Endothelial cell of umbilical vein (primary cell): ENCODE measurements around the gene PNCK. TPM values are rescaled to one million over a fixed set of nuclear protein-coding genes. Genes with fewer than 3 reads are reported as not detected.

Experiments
- BruUV-seq: library from RNA; stranded (reverse); fragments of 400-500 nt; replicated peaks from 2 replicates; lab custom pipeline; 2021; lab: Mats Ljungman, UMichigan
- CTCF ChIA-PET: fragments of 300-600, 350-600 bp; sonication (Branson Sonifier 250); formaldehyde crosslinking; loops from one replicate; lab custom pipeline; 2021; ENCODE audit warnings: antibody characterized with exemption, inconsistent platforms; lab: Charles Lee
- POLR2A ChIA-PET: fragments of 300-600, 350-600 bp; sonication (Branson Sonifier 250); formaldehyde crosslinking; loops from one replicate; lab custom pipeline; 2021; ENCODE audit warnings: antibody characterized with exemption, inconsistent platforms; lab: Charles Lee
- DNase-seq: peaks from one replicate; pipeline ENCODE4 v3.0.0-alpha.2; 2011; ENCODE audit warnings: low read depth, low spot score
- FAIRE-seq: peaks from 2 replicates; lab custom pipeline; 2011; peaks lifted over from hg19 to GRCh38; lab: Jason Lieb, UNC
- H2AFZ ChIP-seq: 2 replicates; pipeline ENCODE4 v1.6.0; 2012; ENCODE audit warnings: low read depth, low read length, control low read depth, inconsistent platforms
- H3K27ac ChIP-seq: 2 replicates; pipeline ENCODE4 v1.5.1; 2011; ENCODE audit warnings: low read depth, mild to moderate bottlenecking, control low read depth, low read length, moderate library complexity; ENCODE audit not compliant: insufficient read depth
- H3K27me3 ChIP-seq, 2 experiments: 2 replicates each; pipeline versions ENCODE4 v1.6.0 to v1.6.1; 2011; ENCODE audit warnings: low read length in 2 of 2, mixed read lengths in 1 of 2; ENCODE audit not compliant: control insufficient read depth in 2 of 2, insufficient read depth in 2 of 2
- H3K36me3 ChIP-seq, 2 experiments: 2 replicates in 1 of 2; 3 replicates in 1 of 2; pipeline ENCODE4 v1.5.1; 2011; ENCODE audit warnings: low read length in 2 of 2, mild to moderate bottlenecking in 1 of 2, moderate library complexity in 1 of 2; ENCODE audit not compliant: control insufficient read depth in 2 of 2, insufficient read depth in 2 of 2; ENCODE audit errors: extremely low read depth in 1 of 2
- H3K4me1 ChIP-seq: 3 replicates; pipeline ENCODE4 v1.5.1; 2011; ENCODE audit warnings: mild to moderate bottlenecking, low read length; ENCODE audit not compliant: control insufficient read depth, insufficient read depth; ENCODE audit errors: extremely low read depth
- H3K4me2 ChIP-seq: 2 replicates; pipeline ENCODE4 v1.6.1; 2011; ENCODE audit warnings: low read length, control low read depth, mixed read lengths; ENCODE audit not compliant: insufficient read depth
- H3K4me3 ChIP-seq, 3 experiments: fragments of 200-600 bp in 1 of 3; sonication (generic), shearing (Covaris generic) in 1 of 3; replicated peaks in 1 of 3; 2 replicates each; pipeline ENCODE4 v1.5.1; 2011 to 2016; ENCODE audit warnings: control low read depth in 3 of 3, low read length in 3 of 3, mild to moderate bottlenecking in 2 of 3, inconsistent platforms in 1 of 3, low read depth in 1 of 3, moderate library complexity in 1 of 3; ENCODE audit not compliant: insufficient read depth in 1 of 3
- H3K79me2 ChIP-seq: 2 replicates; pipeline ENCODE4 v1.6.0; 2012; ENCODE audit warnings: low read length, inconsistent platforms; ENCODE audit not compliant: control insufficient read depth, insufficient read depth
- H3K9ac ChIP-seq: replicated peaks from 2 replicates; pipeline ENCODE3; 2011; ENCODE audit warnings: low read length, control low read depth; ENCODE audit not compliant: insufficient read depth; ENCODE audit errors: extremely low read depth
- H3K9me1 ChIP-seq: replicated peaks from 3 replicates; pipeline ENCODE4 v1.6.0; 2011; ENCODE audit warnings: mild to moderate bottlenecking, low read length; ENCODE audit not compliant: control insufficient read depth, insufficient read depth; ENCODE audit errors: extremely low read depth
- H3K9me3 ChIP-seq: replicated peaks from 2 replicates; pipeline ENCODE4 v1.5.1; 2012; ENCODE audit warnings: low read length, inconsistent platforms; ENCODE audit not compliant: control insufficient read depth, insufficient read depth
- H4K20me1 ChIP-seq: replicated peaks from 2 replicates; pipeline ENCODE3; 2011; ENCODE audit warnings: mild to moderate bottlenecking, low read length; ENCODE audit not compliant: control insufficient read depth, insufficient read depth; ENCODE audit errors: extremely low read depth
- CTCF ChIP-seq, 2 donors: IDR thresholded peaks; 1 replicate in 1 of 2; 2 replicates in 1 of 2; pipeline ENCODE4 v1.5.1; 2011; ENCODE audit warnings: low read length in 2 of 2, mild to moderate bottlenecking in 2 of 2, moderate library complexity in 2 of 2, control low read depth in 1 of 2, inconsistent platforms in 1 of 2, low read depth in 1 of 2; ENCODE audit not compliant: insufficient read depth in 1 of 2; ENCODE audit errors: extremely low read depth in 1 of 2
- EZH2 ChIP-seq: IDR thresholded peaks from 2 replicates; pipeline ENCODE4 v1.6.1; 2012; ENCODE audit warnings: borderline replicate concordance, low read depth, mild to moderate bottlenecking, moderate library complexity, low read length, inconsistent platforms; ENCODE audit not compliant: severe bottlenecking
- FOS ChIP-seq: IDR thresholded peaks from 2 replicates; pipeline ENCODE4 v1.6.1; 2011; ENCODE audit warnings: mild to moderate bottlenecking, low read length, moderate library complexity, borderline replicate concordance; ENCODE audit not compliant: insufficient read depth
- GATA2 ChIP-seq: IDR thresholded peaks from 2 replicates; pipeline ENCODE4 v1.7.0; 2011; ENCODE audit warnings: low read depth, mild to moderate bottlenecking, moderate library complexity, mixed read lengths, low read length; ENCODE audit not compliant: insufficient read length, insufficient read depth
- JUN ChIP-seq: IDR thresholded peaks from 2 replicates; pipeline ENCODE4 v1.6.1; 2011; ENCODE audit warnings: borderline replicate concordance, low read depth; ENCODE audit not compliant: insufficient read length, insufficient read depth
- MAX ChIP-seq: IDR thresholded peaks from 2 replicates; pipeline ENCODE4 v1.6.1; 2011; ENCODE audit not compliant: insufficient read depth, insufficient read length
- MYC ChIP-seq: IDR thresholded peaks from one replicate; pipeline ENCODE4 v1.6.1; 2011; ENCODE audit warnings: mild to moderate bottlenecking, low read depth, low read length
- POLR2A ChIP-seq: IDR thresholded peaks from 2 replicates; pipeline ENCODE4 v1.6.1; 2012; ENCODE audit warnings: low read depth, mild to moderate bottlenecking, control low read depth, low read length
- POLR2AphosphoS5 ChIP-seq: IDR thresholded peaks from 2 replicates; pipeline ENCODE4 v1.6.1; 2012; ENCODE audit warnings: low read depth, mild to moderate bottlenecking, control low read depth, low read length, moderate library complexity; ENCODE audit not compliant: insufficient read depth
- dilution Hi-C: fragments of 300-500 bp; cut with MboI; formaldehyde crosslinking; loops from one replicate; pipeline ENCODE4 v1.15.0; 2019; ENCODE audit warnings: low sequenced_read_pairs; ENCODE audit not compliant: extremely low pct_ligation_motif_present
- intact Hi-C: fragments of 100-400 bp; cut with micrococcal nuclease; formaldehyde crosslinking; loops from one replicate; pipeline ENCODE4 v1.10.0; 2022
- polyA plus RNA-seq, 4 experiments: library from polyadenylated mRNA; depleted of rRNA in 3 of 4; stranded (reverse) in 3 of 4; unstranded in 1 of 4; fragments of >200 nt; gene quantifications; 2 replicates each; pipeline versions ENCODE4 v1.2.1 to v1.2.3, GENCODE V29; 2011 to 2012; ENCODE audit warnings: missing spikeins in 1 of 4
- total RNA-seq: library from RNA; stranded (reverse); gene quantifications from 2 replicates; pipeline ENCODE4 v1.2.3, GENCODE V29; 2021

The PNCK gene
- total and polyA plus RNA-seq, 2 donors (not counting 3 experiments of a cell fraction or from before 2014, with no cell fraction given), result 0.12 TPM; not detected in 1

GRCh38 chrX:153633607-153634180 is 39.9 kb downstream of the PNCK start:
- ChIA-PET POLR2A (no interaction called here), CTCF (no interaction called here)
- dilution Hi-C loops (no loop called here), intact Hi-C loops (no loop called here)
- no peak overlapping the region for H3K4me2 ChIP-seq
- H3K9ac ChIP-seq, result no peak overlapping the region
- H3K9me3 ChIP-seq, result no peaks in the 10 kb centered on the region
- H2AFZ ChIP-seq, result no peak overlapping the region
- no peaks in the 10 kb centered on the region for H4K20me1 ChIP-seq
- no peak for FAIRE-seq
- DNase-seq, result no peak
- H3K4me3 ChIP-seq, result no peak overlapping the region
- BruUV-seq, result no TSS peak
- H3K27ac ChIP-seq, result no peak overlapping the region
- H3K27me3 ChIP-seq, result peaks cover 0 to 1% of the 10 kb centered on the region in 2 experiments
- H3K4me1 ChIP-seq, result no peaks in the 10 kb centered on the region
- H3K79me2 ChIP-seq, result no peaks in the 10 kb centered on the region
- no peaks in the 10 kb centered on the region for H3K9me1 ChIP-seq
- H3K36me3 ChIP-seq, result no peaks in the 10 kb centered on the region
- TF ChIP-seq EZH2 (no peak), CTCF (IDR thresholded peaks at IDR 0.05; ENCODE audit: extremely low read depth in 1 of 2, insufficient read depth in 1 of 2, low read depth in 1 of 2, low read length in 2 of 2) (no peak), JUN (no peak), FOS (no peak), MYC (no peak), POLR2AphosphoS5 (no peak), MAX (no peak), GATA2 (no peak), POLR2A (no peak)
